Fibroblast of gingiva (primary cell): ENCODE data around the gene PSMA3.
"Not testable (repeated sequence)": the region's sequence is repeated elsewhere in the genome, so short reads cannot be mapped to it uniquely, and the experiment has no call there.

ENCODE experiments used
- DNase-seq: peaks from one replicate; pipeline ENCODE4 v3.0.0-alpha.2; 2011; ENCODE audit warnings: low read depth

The PSMA3 gene

GRCh38 chr14:58244556-58245387 is at the start of gene PSMA3:
Gene PSMA3 (plus strand): TSS chr14:58244843. CDS start chr14:58244921, 78 bp downstream.
- peak; percentile 96 for DNase-seq

- no peak for DNase-seq
Measured at GRCh38 chr14:58196198-58196597, 48.4 kb upstream of the PSMA3 start.

- DNase-seq, result no peak
Measured at GRCh38 chr14:58198086-58198485, 46.6 kb upstream of the PSMA3 start.

- peak; percentile 70 for DNase-seq
Measured at GRCh38 chr14:58199726-58200479, 44.7 kb upstream of the PSMA3 start, which contains the start of gene ACTR10. Gene ACTR10 (plus strand): TSS chr14:58200149. CDS start chr14:58200218, 69 bp downstream.

GRCh38 chr14:58200480-58200841 is 44.2 kb upstream of the PSMA3 start:
- no peak for DNase-seq

- no peak for DNase-seq
Measured at GRCh38 chr14:58200846-58201245, 43.8 kb upstream of the PSMA3 start.

GRCh38 chr14:58213176-58213575 is 31.5 kb upstream of the PSMA3 start:
- no peak for DNase-seq

- DNase-seq, result no peak
Measured at GRCh38 chr14:58215191-58215914, 29.3 kb upstream of the PSMA3 start.

GRCh38 chr14:58216544-58216943 is 28.1 kb upstream of the PSMA3 start:
- no peak for DNase-seq

GRCh38 chr14:58227096-58227819 is 17.4 kb upstream of the PSMA3 start:
- no peak for DNase-seq

GRCh38 chr14:58238252-58239243 is 6.1 kb upstream of the PSMA3 start:
- DNase-seq, result peak; percentile 19

GRCh38 chr14:58239244-58240195 is 5.1 kb upstream of the PSMA3 start:
- DNase-seq, result peak; percentile 45

- peak; percentile 3 for DNase-seq
Measured at GRCh38 chr14:58243790-58244555, 670 bp upstream of the PSMA3 start.

- no peak for DNase-seq
Measured at GRCh38 chr14:58245562-58245961, 919 bp downstream of the PSMA3 start.

GRCh38 chr14:58249611-58250010 is 5.0 kb downstream of the PSMA3 start:
- no peak for DNase-seq

- DNase-seq, result no peak
Measured at GRCh38 chr14:58258156-58258555, 13.5 kb downstream of the PSMA3 start.

- not testable (repeated sequence) for DNase-seq
Measured at GRCh38 chr14:58262005-58262404, 17.4 kb downstream of the PSMA3 start.

GRCh38 chr14:58265401-58265800 is 20.8 kb downstream of the PSMA3 start:
- DNase-seq, result no peak

- DNase-seq, result no peak
Measured at GRCh38 chr14:58270628-58271027, 26.0 kb downstream of the PSMA3 start.
